ENCODE measurements around the gene SRCIN1.

Gene SRCIN1

GRCh38 chr17:38598536-38598935 lies 7.2 kb downstream of the SRCIN1 start:
- DNase-seq (ENCODE audit: low read depth): peak; percentile 33
- H3K4me3 ChIP-seq (ENCODE audit: control insufficient read depth, low read depth, low read length): no peak overlapping the region
- no peak for TF ChIP-seq CTCF (conservative IDR thresholded peaks at IDR 0.05; ENCODE audit: control insufficient read depth, insufficient read depth, low read depth, low read length)

GRCh38 chr17:38597375-38597774 lies 8.4 kb downstream of the SRCIN1 start:
- DNase-seq (ENCODE audit: low read depth): no peak
- H3K4me3 ChIP-seq (ENCODE audit: control insufficient read depth, low read depth, low read length): no peak overlapping the region
- TF ChIP-seq CTCF (conservative IDR thresholded peaks at IDR 0.05; ENCODE audit: control insufficient read depth, insufficient read depth, low read depth, low read length): no peak

GRCh38 chr17:38596651-38597050 lies 9.1 kb downstream of the SRCIN1 start:
- no peak for TF ChIP-seq CTCF (conservative IDR thresholded peaks at IDR 0.05; ENCODE audit: control insufficient read depth, insufficient read depth, low read depth, low read length)
- DNase-seq (ENCODE audit: low read depth): no peak
- H3K4me3 ChIP-seq (ENCODE audit: control insufficient read depth, low read depth, low read length): no peak overlapping the region

DNA sequence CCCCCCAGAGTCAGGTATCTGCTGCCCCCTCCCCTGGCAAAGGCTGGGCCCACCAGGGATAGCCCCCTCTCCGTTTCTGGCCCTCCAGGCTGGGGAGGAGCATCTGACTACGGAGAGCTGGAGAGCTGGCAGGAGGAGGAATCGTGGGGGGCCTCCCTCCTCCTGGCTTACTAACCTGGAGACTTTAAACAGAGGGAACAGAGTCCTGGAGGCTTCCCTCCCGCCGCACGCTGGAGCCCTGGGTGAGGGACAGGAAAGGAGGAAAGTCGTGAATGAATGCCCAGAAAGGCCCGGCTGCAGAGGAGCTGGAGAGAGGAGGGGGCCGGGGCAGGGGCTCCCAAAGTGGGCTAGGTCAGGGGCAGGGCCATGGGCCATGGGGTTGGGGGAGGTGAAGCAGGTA lies 9.9 kb downstream of the SRCIN1 start:
- no peak overlapping the region for H3K4me3 ChIP-seq (ENCODE audit: control insufficient read depth, low read depth, low read length)
- no peak for TF ChIP-seq CTCF (conservative IDR thresholded peaks at IDR 0.05; ENCODE audit: control insufficient read depth, insufficient read depth, low read depth, low read length)
- no peak for DNase-seq (ENCODE audit: low read depth)

- no peak for DNase-seq (ENCODE audit: low read depth)
- no peak overlapping the region for H3K4me3 ChIP-seq (ENCODE audit: control insufficient read depth, low read depth, low read length)
- TF ChIP-seq CTCF (conservative IDR thresholded peaks at IDR 0.05; ENCODE audit: control insufficient read depth, insufficient read depth, low read depth, low read length): no peak
Measured at GRCh38 chr17:38594152-38594551, 11.6 kb downstream of the SRCIN1 start.

GRCh38 chr17:38592487-38592886 lies 13.3 kb downstream of the SRCIN1 start:
- H3K4me3 ChIP-seq (ENCODE audit: control insufficient read depth, low read depth, low read length): no peak overlapping the region
- no peak for TF ChIP-seq CTCF (conservative IDR thresholded peaks at IDR 0.05; ENCODE audit: control insufficient read depth, insufficient read depth, low read depth, low read length)
- no peak for DNase-seq (ENCODE audit: low read depth)

DNA sequence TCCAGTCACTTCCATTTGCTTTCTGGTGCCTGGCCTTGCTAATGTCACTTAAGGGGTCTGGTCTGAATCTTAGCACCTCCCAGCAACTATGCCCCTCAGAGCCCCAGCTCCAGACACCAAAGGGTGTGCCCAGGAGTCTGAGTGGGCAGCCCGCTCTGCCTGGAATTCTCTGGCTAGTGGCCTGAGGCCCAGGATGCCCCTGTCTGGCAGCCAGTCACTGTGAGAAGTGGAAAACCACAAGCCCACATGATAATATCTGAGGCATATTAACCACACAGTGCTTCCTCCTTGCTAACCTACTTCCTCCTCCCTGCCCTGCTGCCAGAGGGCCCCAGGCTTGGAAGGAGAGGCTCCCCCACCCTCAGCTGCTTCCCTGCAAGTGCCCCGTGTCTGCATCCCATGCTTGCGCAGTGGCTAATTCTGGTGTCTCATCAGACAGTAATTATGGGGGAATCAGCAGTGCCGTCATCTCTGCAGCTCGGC lies 14.0 kb downstream of the SRCIN1 start:
- H3K4me3 ChIP-seq (ENCODE audit: control insufficient read depth, low read depth, low read length): no peak overlapping the region
- no peak for TF ChIP-seq CTCF (conservative IDR thresholded peaks at IDR 0.05; ENCODE audit: control insufficient read depth, insufficient read depth, low read depth, low read length)
- DNase-seq (ENCODE audit: low read depth): no peak
